ENCODE measurements around the gene RPTOR.

GRCh38 chr17:80498920-80499410 is 45.7 kb upstream of the RPTOR start:
- no peak for TF ChIP-seq EZH2 (IDR thresholded peaks at IDR 0.05; ENCODE audit: borderline replicate concordance, insufficient read depth, low read length, poor library complexity, severe bottlenecking)
- TF ChIP-seq EP300 (conservative IDR thresholded peaks at IDR 0.05; ENCODE audit: poor library complexity, severe bottlenecking): no peak
